Left ventricle myocardium superior (tissue), 1 donor: ENCODE data around the gene IL1R2. TPM values are rescaled to one million over a fixed set of nuclear protein-coding genes. Genes with fewer than 3 reads are reported as not detected.
A peak's percentile ranks its signal among the peaks of the same experiment; 100 is the strongest.
"Not testable (repeated sequence)": the region's sequence is repeated elsewhere in the genome, so short reads cannot be mapped to it uniquely, and the experiment has no call there.

Experiments
- ATAC-seq: fragments of 200-7000 bp; cut with Tn5 transposase; one replicate; pipeline ENCODE4 v1.9.1; 2020; ENCODE audit warnings: mild to moderate bottlenecking, moderate library complexity
- DNase-seq: peaks from one replicate; pipeline ENCODE4 v3.0.0-alpha.2; 2020
- intact Hi-C: fragments of 100-400 bp; cut with micrococcal nuclease; formaldehyde crosslinking; loops from one replicate; pipeline ENCODE4 v1.11.0; 2022
- total RNA-seq: library from RNA; stranded (reverse); fragmentation: NEBNext Ultra II Directional; extraction: Animal tissue kit (Norgen Biotek cat#: 25700); gene quantifications from one replicate; pipeline ENCODE4 v1.2.1, GENCODE V29; 2021
- donor health status: DM: no; HTN: yes; CAD: no; lungs with severe emphysema.

IL1R2 gene
- total RNA-seq, 1 donor from 2014 or later: 1.4 TPM

DNA sequence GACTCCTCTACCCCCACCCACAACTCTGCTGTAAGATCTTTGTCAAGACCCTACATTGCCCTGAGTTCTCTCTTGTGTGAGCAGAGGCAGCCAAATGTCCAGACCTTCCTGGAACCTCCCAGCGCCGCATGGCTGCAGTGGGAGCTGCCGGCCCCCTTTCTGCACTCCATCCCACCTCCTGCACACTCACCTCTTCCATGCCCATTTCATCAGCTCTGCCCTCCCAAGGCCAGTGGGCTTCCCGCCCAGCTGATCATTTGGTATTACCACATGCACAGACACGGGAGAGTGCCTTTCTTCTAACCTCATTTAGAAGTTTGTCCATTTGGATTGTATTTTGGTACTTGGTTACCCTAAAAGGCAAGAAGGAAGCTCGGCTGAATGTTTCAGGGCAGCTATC lies 2.0 kb downstream of the IL1R2 start:
- DNase-seq (no peak), ATAC-seq (no peak)
- intact Hi-C loops: no loop called here

DNA sequence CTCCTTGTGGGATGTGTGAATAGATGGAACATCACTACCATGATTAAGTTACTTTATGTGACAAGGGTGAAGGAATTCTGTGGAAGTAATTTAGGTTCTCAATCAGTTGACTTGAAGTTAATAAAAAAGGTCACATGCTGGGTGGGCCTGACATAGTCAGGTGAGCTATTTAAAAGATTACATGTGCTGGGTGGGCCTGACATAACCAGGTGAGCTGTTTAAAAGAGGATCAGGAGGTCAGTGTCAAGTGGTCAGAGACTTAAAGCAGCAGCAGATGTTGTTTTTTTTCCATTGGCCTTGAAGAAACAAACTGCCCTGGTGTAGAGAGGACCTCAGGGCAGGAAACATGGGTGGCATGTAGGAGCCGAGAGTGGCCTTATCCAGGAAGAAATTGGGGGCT lies 3.3 kb downstream of the IL1R2 start:
- intact Hi-C loops: no loop called here
- ATAC-seq (no peak), DNase-seq (no peak)

- intact Hi-C loops: no loop called here
- DNase-seq: no peak
- no peak for ATAC-seq
These were observed 4.0 kb downstream of the IL1R2 start for GRCh38 chr2:101995804-101996203.

- DNase-seq (no peak), ATAC-seq (no peak)
- intact Hi-C loops: no loop called here
These were observed 6.8 kb downstream of the IL1R2 start for GRCh38 chr2:101998556-101998895.

DNA sequence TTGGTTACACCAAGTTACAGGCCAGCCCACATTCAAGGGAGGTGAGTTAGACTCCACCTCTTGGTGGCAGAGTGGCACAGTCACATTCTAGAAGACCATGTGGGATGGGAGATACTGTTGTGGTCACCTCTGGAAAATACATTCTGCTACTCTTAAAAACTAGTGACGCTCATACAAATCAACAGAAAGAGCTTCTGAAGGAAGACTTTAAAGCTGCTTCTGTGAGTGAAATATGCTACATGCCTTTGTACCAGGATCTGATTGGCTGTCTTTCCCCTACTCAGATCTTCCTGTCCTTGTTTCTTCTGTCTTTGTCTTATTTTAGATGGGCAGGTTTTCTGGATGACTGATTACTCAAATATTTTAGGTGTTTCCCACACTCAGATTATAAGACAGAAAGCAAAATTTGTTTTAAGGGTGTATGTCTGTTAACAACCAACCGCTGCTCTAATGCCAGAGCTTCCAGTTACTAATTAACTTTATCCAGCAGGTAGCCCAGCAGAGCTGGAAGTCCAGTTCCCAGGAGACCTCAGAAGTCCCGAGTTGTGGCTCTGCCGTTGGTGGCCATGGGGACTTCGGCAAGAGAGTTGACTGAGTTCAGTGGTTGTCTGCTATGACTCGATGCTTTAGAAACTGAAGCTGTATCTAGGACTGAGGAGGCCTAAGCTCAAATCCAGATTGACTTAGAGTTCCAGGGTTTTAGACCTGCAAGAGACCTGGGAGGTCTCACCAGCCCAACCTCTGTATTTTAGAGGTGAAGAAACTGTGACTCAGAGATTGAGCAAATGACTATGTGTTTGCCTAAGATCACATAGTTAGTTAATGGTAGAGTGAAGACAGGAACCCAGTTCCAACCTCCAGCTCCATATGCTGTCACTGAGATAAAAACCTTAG lies 7.4 kb downstream of the IL1R2 start:
- DNase-seq: no peak
- intact Hi-C loops: no loop called here
- ATAC-seq: no peak

- ATAC-seq: no peak
- DNase-seq: no peak
- intact Hi-C loops: loop anchor here (10.0 kb wide), 1 partner anchor 445 kb away; no protein-coding TSS in a partner anchor
These were observed 8.3 kb downstream of the IL1R2 start for GRCh38 chr2:102000012-102000411.

GRCh38 chr2:102000813-102001766 lies 9.3 kb downstream of the IL1R2 start:
- no peak for ATAC-seq
- no peak for DNase-seq
- intact Hi-C loops: loop anchor here (10.0 kb wide), 1 partner anchor 444 kb away; no protein-coding TSS in a partner anchor

DNA sequence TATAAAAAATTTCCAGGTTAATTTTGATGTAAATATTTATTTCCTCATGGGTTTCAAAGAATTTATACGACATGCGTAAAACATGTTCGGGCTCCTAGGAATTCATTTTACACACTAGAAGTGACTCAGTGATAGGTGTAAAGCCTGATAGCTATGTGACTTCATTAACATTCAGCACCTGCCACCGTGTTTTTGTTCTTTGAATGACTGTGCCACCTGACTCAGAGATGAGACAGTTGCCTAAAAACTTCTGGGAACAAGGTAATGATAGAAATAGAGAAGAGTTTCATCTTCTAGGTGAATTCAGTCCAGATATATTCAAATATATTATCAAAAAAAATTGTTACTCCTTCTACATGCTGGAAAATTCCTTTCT lies 10.0 kb downstream of the IL1R2 start:
- no peak for DNase-seq
- intact Hi-C loops: loop anchor here (10.0 kb wide), 1 partner anchor 443 kb away; no protein-coding TSS in a partner anchor
- ATAC-seq: no peak

- intact Hi-C loops: loop anchor here (10.0 kb wide), 1 partner anchor 443 kb away; no protein-coding TSS in a partner anchor
- DNase-seq: no peak
- no peak for ATAC-seq
These were observed 10.5 kb downstream of the IL1R2 start for GRCh38 chr2:102002228-102002627.

- ATAC-seq, DNase-seq: not testable (repeated sequence)
- intact Hi-C loops: loop anchor here (10.0 kb wide), 1 partner anchor 442 kb away; no protein-coding TSS in a partner anchor
These were observed 11.1 kb downstream of the IL1R2 start for GRCh38 chr2:102002909-102003308.

DNA sequence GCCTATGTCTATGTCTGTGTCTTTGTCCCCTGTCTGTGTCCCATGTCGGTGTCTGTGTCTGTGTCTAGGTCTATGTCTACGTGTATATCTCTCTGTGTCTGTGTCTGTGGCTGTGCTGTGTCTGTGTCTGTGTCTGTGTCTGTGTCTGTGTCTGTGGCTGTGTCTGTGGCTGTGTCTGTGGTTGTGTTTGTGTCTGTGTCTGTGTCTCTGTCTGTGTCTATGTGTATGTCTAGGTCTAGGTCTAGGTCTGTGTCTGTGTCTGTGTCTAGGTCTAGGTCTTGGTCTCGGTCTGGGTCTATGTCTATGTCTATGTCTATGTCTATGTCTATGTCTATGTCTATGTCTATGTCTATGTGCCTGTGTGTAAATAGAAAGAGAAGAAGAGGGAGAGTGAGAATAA lies 11.9 kb downstream of the IL1R2 start:
- no peak for DNase-seq
- no peak for ATAC-seq
- intact Hi-C loops: loop anchor here (10.0 kb wide), 1 partner anchor 441 kb away; no protein-coding TSS in a partner anchor

DNA sequence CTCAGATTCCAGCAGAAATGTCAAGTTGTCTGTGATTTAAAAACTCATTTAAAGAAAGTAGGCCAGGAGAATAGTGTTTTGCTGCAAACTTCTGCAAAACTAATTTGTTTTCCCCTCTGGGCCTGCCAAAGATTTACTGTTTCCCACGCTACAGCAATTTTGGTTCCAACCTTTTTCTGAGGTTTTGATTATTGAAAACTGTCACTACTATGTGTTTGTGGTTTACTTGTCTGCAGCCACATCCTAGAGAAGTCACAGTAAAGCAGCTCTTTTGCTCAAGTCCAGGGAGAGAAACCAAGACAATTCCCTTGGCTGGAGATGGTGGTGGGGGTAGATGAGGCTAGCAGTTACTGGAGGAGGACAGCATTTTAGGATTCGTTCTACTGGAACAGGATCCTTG lies 12.8 kb downstream of the IL1R2 start:
- intact Hi-C loops: loop anchor here (10.0 kb wide), 1 partner anchor 440 kb away; no protein-coding TSS in a partner anchor
- peak; percentile 44 for ATAC-seq
- no peak for DNase-seq

DNA sequence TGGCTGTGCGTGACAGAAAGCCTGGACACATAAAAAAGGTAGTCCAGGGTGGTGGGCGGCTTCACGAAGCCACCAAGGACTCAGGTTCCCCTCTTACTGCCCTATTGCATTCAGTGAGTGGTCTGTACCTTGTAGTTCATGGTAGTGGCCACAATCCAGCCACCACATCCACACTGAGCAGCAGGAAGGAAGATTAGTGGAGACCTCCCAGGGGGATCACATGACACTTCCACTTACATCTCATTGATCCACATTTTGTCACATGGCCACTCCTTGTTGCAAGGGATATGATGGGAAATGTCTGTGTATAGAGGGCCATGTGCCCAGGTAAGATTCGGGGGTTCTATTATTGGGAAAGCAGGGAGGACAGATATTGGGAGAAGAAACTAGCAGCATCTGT lies 13.7 kb downstream of the IL1R2 start:
- DNase-seq (no peak), ATAC-seq (no peak)
- intact Hi-C loops: loop anchor here (10.0 kb wide), 1 partner anchor 439 kb away; no protein-coding TSS in a partner anchor

- DNase-seq: no peak
- intact Hi-C loops: loop anchor here (10.0 kb wide), 1 partner anchor 439 kb away; no protein-coding TSS in a partner anchor
These were observed 14.5 kb downstream of the IL1R2 start for GRCh38 chr2:102005989-102006885.

DNA sequence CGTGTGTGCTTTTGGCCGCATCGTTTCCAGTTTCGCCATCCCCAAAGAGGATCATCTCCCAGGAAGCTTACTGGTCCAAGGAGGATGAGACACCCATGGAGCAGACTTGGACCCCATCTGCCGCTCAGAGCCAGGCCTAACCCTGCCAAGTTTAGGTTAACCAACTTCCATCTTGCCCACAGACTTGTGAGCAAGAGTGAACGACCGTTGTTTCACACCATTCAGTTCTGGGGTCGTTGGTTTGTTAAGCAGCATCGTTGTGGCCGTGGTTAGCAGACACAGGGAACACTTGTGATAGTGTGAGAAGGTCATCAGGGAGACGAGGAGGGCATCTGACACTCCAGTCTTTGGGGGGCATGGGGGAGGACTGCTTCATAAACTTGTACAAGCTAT lies 15.1 kb downstream of the IL1R2 start:
- DNase-seq (no peak), ATAC-seq (no peak)
- intact Hi-C loops: loop anchor here (10.0 kb wide), 1 partner anchor 438 kb away; no protein-coding TSS in a partner anchor

More at GRCh38 chr2:102005989-102006885, 14.5 kb downstream of the IL1R2 start:
- ATAC-seq: peak; percentile 82

GRCh38 chr2:102008490-102008889 lies 16.7 kb downstream of the IL1R2 start:
- ATAC-seq (no peak), DNase-seq (no peak)
- intact Hi-C loops: loop anchor here (10.0 kb wide), 1 partner anchor 436 kb away; no protein-coding TSS in a partner anchor

DNA sequence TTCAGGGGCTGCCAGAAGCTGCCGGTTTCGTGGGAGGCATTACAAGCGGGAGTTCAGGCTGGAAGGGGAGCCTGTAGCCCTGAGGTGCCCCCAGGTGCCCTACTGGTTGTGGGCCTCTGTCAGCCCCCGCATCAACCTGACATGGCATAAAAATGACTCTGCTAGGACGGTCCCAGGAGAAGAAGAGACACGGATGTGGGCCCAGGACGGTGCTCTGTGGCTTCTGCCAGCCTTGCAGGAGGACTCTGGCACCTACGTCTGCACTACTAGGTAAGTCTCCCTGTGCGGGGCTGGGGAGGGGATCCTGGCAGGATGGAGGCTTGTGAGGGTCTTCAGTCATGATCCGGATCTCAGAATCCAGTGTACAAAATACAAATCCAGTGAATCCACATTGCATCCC lies 17.8 kb downstream of the IL1R2 start:
- intact Hi-C loops: loop anchor here (10.0 kb wide), 1 partner anchor 435 kb away; no protein-coding TSS in a partner anchor
- ATAC-seq: no peak
- DNase-seq: no peak

GRCh38 chr2:102010902-102011301 lies 19.1 kb downstream of the IL1R2 start:
- ATAC-seq (peak; percentile 25), DNase-seq (no peak)
- intact Hi-C loops: no loop called here
